Activated CD4-positive, alpha-beta T cell treated with anti-CD3 and anti-CD28 coated beads, Interleukin-10, Interleukin-2, amounts not matched to agents 100 ng/mL and 50 ng/mL, durations not matched to agents 16 hours and 8 hours (primary cell): Measurements from ENCODE around the gene TBL1X.

ENCODE experiments used
- DNase-seq: peaks from one replicate; pipeline ENCODE4 v3.0.0-alpha.2; 2020

Gene TBL1X

DNA sequence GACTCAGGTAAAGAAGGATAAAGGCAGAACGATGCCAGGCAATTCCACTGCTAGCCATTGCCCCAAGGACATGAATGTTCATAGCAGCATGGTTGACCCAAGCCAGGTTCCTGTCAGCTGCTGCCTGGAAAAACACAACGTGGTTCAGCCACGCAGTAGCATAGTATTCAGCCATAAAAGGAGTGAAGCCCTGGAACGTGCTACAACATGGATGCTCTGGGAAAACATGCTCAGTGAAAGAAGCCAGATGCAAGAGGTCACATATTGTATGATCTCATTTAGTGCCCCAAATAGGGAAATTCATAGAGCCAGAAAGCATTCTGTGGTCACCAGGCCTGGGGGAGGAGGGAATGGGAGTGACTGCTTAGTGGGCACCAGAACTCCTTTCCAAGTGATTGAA lies 170.9 kb downstream of the TBL1X start:
- no peak for DNase-seq

DNA sequence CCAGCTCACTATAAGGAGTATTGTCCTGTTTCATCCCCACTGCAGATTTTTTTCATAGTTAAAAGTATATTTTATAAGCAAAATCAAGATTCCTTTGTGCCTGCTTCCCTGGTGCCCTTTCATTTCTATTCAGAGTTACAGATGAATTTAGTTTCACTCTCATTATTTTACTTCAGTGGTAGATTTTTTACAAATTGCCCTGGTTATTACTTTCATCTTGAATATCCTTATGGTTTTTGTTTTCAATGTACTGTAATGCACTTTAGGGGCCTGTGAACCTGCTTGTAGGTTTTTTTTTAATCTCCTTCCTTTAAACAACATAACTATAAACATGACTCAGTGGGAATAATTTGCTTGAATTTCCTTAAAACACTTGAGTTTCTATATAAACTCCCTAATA lies 174.0 kb downstream of the TBL1X start:
- DNase-seq = peak; percentile 5

DNA sequence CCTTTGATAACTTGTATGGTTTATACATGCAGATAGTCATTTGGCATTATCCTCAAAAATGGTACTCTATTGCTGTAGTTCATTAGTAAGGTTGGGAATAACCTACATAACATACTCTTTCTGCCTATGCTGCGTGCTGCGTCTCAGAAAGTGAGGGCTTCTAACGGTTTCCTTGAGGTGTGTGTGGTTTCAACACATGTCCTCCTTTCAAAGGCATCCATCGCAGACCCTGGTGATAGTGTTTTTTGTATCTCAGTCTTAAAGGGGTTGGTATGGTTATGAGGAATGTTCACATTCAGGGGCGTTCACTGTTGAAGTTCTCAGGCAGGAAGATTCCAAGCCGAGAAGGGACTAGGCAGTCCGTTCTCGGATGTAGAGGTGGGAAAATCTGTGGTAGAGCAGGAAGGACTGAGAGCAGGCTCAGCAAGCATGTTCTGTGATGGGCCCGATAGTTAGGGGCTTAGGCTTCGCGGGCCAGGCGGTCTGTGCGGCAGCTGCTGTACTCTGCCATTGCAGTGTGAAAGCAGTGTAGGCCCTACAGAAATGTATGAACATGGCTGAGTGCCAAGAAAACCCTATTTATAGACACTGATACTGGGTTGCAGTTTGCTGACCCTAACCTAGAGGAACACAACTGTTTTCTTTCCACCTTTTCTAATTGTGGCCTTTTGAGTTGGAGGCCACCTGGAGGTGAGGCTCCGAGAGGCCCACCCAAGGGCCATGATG lies 177.6 kb downstream of the TBL1X start:
- no peak for DNase-seq

DNA sequence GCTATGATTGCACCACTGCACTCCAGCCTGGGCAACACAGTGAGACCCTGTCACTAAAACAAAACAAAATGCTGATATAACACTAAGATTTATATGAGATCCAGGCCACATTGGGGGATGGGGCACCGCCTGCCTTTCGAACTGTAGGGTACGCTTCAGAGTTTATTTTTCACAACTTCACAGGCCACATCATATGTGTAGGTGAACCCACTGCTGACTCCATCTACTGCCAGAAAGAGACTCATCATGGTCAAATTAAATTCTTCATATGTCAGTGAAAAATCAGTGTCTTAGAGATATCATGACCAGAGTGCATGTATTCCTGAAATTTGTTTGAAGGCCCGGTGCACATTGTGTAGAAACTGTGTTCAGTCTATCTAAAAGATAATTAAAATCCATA lies 178.9 kb downstream of the TBL1X start:
- peak; percentile 2 for DNase-seq

DNA sequence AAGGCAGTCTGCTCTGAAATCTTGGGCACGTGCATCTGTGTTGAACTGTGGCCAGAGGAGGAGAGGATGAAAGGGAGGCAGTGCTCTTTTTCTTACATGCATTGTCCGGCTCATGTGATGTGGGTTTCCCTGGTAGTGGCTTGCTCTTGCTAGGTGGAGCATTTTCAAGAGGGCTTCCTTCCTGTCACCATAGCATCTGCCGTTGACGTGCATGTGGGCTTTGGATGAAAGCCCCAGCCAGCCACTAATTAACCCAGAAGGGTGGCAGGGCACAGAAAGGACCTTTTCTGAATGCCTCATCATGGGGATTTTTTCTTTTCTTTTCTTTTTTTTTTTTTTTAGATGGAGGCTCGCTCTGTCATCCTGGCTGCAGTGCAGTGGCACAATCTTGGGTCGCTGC lies 179.5 kb downstream of the TBL1X start:
- peak; percentile 37 for DNase-seq

DNA sequence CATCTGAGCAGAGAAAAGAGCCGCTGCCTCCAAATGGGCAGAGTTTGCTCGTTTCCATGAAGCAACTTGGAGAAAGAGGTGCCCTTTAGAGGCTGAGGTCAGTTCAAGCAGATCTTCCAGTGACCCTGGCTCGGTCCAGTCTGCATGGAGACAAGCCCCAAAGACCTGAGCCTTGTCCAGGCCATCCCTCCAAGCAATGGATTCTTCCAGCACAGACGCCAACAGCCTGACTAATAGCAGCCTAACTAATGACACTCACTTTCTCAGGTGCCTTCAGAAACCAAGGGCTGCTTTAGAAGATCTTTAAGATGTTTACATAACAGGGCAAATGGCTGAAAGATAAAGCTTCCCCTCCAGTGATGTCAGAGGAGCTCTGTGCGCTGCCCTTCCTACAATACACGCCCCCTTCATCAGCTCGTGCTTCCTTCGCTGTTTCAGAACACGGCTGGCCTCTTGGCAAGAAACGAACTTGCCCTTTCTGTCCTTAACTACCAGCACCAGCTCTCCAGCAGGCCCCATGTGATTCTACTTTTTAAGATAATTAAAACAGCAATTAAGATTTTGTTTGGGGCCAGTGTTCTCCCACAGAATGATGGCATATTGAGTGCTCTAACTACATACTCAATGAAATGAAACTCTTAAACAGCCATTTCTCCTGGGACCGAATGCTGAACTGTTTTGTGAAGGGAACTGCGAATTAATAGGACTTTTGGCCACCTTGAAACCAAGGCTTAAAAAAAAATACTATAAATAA lies 181.8 kb downstream of the TBL1X start:
- DNase-seq = no peak

DNA sequence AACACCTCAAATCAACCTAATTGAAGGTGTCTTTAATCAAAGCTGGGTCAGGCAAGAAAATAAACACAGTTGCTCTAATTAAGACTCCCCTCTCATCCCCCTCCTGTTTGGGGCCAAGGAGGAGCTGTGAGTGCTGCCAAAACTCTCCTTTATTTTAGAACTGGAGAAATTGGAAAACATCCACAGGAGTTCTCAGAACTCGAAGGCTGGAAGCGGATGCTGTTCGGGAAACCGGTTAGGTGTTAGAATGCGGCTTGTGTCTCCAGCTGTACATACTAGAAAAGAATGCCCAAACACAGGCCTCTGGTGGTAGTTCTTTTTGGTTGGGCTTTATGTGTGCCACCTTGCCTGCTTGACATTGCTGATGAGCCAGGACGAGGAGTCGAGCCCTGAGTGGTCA lies 182.6 kb downstream of the TBL1X start:
- DNase-seq = no peak

DNA sequence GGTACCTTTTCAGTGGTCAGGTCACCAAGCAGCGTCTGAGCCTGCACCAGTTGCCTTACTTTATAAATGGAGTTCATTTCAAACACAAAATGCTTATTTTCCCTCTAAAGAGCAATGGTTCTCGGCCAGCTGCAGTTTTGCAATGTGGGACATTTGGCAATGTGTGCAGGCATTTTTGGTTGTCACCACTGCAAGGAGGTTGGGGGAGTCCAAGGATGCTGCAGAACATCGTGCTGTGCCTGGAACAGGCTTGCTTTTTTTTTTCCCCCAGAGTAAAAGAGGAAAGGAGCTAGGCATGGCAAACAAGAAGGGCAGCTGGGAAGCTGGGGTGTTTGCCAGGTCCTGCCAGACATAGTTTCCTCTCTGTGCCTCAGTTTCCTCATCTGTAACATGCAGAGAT lies 185.2 kb downstream of the TBL1X start:
- no peak for DNase-seq

DNA sequence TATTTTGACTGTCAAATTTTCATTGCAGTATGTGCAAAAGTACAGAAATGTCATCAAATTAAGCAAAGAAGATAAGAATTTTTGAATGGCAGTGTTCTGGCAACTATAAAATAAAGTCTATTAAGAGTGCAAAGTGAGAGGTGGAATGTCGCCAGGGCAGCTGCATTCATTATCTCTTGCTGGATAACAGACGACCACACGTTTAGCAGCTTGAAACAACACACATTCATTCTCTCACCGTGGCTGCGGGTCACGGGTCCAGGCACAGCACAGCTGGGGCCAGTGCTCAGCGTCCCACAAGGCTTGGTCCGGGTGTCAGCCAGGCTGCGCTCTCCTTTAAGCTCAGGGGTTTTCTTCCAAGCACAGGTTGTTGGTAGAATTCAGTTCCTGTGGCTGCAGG lies 186.9 kb downstream of the TBL1X start:
- no peak for DNase-seq

DNA sequence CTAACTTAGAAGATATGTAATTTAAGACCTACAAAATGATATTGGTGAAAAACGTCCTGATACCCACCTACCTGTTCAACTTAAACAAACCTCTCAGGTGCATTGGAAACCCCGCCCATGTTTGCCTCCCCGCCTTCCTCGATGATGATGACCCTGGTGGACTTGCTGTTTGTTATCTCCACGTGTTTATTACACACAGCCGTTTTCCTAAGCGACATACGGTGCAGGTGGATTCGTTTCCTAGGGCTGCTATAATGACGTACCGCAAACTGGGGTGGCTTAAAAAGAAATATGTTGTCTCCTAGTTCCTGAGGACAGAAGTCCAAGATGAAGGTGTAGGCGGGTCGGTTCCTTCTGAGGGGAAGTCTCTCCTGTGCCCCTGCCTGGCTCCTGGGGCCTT lies 190.1 kb downstream of the TBL1X start:
- no peak for DNase-seq

DNA sequence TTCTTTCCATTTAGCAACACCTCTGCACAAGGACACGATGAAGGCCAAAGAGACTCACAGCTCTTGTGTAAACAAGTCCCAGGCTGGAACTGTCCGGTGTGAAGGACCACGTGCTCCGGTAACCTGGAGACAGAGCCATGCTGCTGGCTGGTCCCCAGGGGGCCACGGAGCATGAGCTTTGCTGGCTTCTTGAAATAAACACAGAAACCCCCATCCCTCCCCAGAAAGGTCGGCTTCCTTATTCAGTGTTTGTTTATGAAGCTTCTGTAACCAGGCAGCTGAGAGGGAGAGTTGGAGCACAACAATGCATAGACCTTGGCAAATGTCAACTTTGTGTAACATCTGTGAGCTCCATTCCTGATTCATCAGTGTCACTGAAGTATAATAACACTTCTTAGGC lies 191.4 kb downstream of the TBL1X start:
- no peak for DNase-seq

DNA sequence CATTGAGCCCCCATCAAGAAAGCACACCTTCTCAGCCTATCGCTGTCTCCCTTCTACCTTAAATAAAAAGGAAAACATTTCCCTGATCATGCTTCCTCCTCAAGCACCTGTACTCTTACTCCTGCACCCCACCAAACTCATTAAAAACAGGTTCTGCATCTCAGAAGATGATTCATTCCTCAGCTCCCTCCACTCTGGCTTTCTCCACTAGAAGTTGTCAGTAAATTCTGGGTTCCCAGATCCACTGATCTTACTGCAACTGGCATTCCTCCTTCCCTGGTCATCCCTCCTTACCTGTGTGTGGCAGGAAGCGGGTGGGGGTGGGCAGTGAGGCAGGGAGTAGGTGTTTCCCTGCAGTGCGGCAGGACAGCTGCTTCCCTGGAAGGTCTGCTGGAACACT lies 192.0 kb downstream of the TBL1X start:
- no peak for DNase-seq

DNA sequence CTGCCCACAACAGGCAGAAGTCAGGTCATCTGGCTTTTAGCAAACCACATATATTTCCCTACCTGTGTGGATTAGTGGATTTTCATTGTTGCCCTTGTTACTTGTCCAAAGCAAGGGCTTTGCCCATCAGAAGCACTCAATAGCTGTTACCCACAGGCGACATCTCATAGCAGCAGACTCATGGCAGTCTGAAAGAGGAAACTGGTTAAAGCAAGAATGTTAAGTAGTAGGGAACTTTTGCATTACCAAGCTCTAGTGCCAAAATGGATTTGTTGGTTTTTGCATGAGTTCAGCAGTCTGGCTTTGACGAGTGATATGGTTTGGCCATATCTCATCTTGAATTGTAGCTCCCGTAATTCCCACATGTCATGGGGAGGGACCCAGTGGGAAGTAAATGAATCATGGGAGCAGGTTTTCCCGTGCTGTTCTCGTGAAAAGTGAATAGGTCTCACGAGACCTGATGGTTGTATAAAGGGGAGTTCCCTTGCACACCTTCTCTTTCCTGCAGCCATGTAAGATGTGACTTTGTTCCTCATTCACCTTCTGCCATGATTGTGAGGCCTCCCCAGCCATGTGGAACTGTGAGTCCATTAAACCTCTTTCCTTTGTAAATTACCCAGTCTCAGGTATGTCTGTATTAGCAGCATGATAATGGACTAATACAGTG lies 192.9 kb downstream of the TBL1X start:
- no peak for DNase-seq

DNA sequence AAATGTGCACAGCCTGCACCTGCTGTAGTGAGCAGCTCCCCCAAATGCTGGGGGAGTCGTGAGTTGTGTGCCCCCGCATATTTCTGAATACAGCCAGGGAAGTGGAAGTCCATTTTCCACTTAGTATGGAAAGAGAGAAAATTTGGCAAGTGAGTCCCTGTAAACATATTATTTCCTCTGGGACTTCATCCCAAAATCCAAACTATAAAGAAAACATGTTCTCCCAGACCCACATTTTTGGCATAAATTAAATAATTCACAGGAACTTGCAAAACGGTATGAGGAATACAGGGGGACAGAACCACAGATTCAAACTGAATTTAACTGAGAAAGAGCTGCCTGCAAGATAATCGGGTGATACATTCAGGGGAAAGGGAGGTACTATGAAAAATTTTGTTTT lies 193.6 kb downstream of the TBL1X start:
- DNase-seq = no peak

DNA sequence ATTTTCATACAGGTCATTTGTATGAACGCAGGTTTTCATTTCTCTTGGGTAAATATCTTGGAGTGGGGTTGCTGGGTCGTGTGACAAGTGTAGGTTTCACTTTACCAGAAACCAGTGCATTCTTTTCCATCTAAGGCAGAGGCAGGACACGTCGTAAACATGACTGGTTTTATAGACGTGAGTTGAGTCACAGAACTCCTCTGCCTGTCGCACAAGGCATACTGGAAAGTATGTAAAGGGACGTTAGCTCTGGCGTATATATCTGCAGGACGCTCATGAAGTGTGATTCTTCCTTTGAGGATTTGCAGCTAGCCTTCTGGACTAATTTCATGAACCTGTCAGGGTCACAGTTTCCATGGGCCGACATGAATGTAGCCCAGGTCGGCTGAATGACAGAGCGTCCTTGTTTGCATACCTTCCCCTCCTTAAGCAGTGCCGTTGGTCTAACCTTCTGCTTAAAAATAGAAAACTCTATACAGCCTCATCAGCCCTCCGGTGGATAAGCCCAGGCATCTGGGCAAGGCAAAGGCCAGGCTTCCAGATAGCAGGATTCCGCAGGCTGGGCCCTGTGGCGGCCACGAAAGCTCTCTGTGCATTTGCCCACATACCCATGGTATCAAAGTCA lies 194.8 kb downstream of the TBL1X start:
- no peak for DNase-seq

DNA sequence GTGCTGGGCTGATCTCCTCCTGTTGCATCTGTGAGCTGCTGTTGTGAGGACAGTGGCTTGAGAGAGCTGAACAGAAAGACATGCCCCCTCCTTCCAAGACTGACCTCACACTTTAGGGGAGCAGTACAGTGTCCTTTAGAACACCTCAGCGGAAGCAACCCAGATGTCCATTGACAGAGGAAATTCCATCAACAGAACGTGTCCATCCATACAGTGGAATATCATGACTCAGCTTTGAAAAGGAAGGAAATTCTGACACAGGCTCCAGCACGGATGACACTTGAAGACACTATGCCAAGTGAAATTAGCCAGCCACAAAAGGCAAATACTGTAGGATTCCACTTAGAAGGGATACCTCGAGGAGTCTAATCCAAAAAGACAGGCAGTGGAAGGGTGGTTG lies 197.3 kb downstream of the TBL1X start:
- no peak for DNase-seq

DNA sequence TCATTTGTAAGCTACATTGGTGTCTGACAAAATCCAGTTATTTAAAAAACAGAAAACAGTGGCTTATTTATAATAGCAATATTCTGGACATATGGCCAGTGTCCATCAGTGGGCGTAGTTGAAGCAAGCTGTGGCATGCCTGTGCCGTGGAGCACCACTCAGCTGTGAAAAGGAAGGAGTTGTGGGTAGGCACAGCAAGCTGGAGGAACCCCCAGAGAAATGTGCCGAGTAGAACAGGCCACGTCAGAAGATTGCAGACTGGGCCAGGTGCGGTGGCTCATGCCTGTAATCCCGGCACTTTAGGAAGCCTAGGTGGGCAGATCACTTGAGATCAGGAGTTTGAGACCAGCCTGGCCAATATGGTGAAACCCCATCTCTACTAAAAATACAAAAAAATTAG lies 198.4 kb downstream of the TBL1X start:
- no peak for DNase-seq

DNA sequence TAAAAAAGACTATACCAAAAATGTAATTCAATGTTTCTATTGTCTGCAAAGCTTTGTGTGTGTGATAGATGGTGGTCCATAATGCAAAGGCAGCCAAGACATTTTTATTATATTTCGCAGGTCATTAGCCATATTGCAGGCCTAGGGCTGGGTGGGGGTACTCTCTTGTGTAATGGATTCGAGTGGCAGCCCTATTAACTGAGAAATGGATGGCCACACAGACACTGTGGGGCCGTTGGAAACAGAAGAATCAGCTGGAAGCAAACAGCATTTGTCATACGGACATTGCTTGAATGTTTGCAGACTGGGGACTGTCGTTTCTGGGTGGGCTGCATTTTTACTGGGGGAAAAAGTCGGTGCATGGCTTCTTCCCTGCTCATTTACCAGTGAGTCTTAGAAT lies 199.4 kb downstream of the TBL1X start:
- no peak for DNase-seq

DNA sequence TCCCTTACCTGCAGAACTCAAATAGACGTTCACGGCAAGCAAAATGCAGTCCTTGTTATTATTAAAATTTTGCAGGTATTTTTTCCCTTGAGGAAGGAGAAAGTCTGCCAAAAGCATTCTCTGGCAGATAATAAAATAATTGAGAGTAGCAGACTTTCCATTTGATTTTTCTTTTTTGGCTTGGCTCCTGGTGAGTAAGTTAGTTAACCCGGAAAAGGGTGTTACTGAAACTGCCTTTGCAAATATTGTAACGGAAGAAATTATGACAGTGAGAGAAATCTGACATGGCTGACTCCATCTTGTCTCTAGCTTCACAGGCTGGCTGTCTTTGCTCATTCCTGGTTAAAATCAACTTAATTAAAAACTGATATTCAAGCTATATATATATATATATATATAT lies 200.3 kb downstream of the TBL1X start:
- no peak for DNase-seq

DNA sequence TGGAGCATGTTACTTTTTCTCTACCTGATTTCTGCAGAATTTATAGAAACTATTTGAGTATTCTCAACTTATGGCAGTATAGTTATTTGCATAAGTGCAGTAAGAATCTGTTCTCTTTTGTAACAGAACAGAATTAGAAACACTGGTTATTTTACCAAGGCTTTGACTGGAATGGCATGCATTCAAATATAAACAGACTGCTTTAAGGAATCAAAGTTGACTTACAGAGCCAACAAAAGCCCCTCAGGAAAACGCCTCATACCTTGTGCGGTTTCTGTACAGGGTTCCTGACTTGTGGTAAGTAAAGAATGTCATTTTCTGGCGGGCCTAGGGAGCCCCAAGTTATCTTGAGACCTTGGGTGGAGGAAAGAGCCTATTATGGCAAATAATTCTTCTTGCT lies 203.7 kb downstream of the TBL1X start:
- DNase-seq = no peak

DNA sequence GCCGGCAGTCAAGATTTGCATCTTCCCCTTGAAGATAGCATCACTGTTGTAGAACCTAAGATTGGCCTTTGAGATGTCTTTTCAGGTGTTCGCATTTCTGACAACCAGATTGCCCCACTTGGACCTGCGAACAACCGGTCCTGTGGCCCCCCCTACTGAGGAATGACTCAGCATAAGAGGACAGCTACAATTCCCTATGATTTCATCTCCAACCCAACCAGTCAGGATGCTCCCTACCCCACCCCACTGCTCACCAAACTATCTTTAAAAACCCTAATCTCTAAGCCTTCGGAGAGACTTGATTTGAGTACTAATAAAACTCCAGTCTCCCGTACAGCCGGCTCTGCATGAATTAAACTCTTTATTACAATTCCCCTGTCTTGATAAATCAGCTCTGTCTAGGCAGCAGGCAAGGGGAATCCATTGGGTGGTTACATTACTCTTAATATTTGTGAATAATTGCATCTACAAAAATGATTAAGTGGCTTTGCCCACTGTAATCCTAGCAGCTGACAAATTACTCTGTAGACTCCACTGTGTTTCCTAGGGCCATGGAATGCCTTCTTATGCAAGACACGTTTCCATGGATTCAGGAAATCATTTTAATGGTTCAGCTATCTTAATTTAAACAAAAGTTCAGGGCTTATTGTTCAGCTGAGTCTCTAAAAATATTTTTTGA lies 205.4 kb downstream of the TBL1X start:
- DNase-seq = no peak

DNA sequence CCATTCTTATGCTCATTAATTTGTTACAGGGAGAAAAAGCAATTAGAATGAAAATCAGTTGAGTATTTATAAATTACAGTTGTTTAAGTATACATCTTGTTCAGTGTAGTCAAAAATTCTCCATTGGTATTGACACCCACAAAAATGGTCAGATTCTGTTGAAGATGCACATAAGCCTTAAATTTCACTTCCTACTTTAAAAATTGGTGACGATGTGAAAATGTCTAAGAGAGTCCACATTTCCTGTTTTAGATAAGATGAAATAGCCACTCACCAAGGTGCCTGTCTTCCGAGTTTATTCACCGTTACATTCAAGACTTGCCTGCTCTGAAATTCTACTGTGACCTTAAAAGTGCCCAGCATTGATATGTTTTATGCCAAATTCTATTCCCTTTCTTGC lies 207.1 kb downstream of the TBL1X start:
- DNase-seq = no peak

DNA sequence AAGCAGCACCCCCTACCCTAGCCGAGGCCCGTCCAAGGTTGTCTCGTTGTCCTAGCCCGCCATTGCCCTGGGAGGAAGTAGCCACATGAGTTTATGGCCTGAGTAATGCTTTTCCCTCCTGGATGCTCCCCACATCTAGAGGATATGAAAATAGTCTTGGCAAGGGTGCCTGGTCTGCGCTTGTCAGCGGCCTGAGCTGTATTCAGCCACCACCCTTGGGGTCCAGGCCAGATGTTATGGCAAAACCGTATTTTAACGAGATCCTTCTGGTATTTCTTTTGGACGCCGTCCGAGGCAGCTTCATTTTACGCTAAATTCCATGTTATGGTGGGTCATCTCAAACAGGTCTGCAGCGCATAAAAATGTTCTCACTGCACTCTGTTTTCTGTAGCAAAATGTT lies 211.4 kb downstream of the TBL1X start:
- DNase-seq = no peak
